Activated CD4-positive, alpha-beta T cell treated with anti-CD3 and anti-CD28 coated beads, Interleukin-2, amount 10 ng/mL, durations not matched to agents 24 days and 14 days (primary cell): ENCODE results near the gene FXYD1. TPM values are rescaled to one million over a fixed set of nuclear protein-coding genes. Genes with fewer than 3 reads are reported as not detected.
A peak's percentile ranks its signal among the peaks of the same experiment; 100 is the strongest.

ENCODE experiments used
- DNase-seq: peaks from one replicate; pipeline ENCODE4 v3.0.0; 2022
- H3K27ac Mint-ChIP-seq: one replicate; pipeline ENCODE4 v1.8.0; 2022; ENCODE audit warnings: mild to moderate bottlenecking, mixed read lengths
- H3K27me3 Mint-ChIP-seq: one replicate; pipeline ENCODE4 v1.8.0; 2022; ENCODE audit warnings: mixed read lengths
- H3K36me3 Mint-ChIP-seq: one replicate; pipeline ENCODE4 v1.8.0; 2022; ENCODE audit warnings: low read depth, mild to moderate bottlenecking, mixed read lengths
- H3K4me1 Mint-ChIP-seq: one replicate; pipeline ENCODE4 v1.8.0; 2021; ENCODE audit warnings: mixed read lengths
- H3K4me3 Mint-ChIP-seq: one replicate; pipeline ENCODE4 v1.8.0; 2022; ENCODE audit warnings: mild to moderate bottlenecking, moderate library complexity, mixed read lengths
- H3K9me3 Mint-ChIP-seq: one replicate; pipeline ENCODE4 v1.8.0; 2021; ENCODE audit warnings: mixed read lengths
- intact Hi-C: fragments of 100-400 bp; cut with micrococcal nuclease; formaldehyde crosslinking; loops from one replicate; pipeline ENCODE4 v1.15.1; 2023
- total RNA-seq: library from RNA; stranded (reverse); gene quantifications from 2 replicates; pipeline ENCODE4 v1.2.3, GENCODE V29; 2022

Gene FXYD1
- total RNA-seq, 1 donor from 2014 or later: 0.79 TPM

DNA sequence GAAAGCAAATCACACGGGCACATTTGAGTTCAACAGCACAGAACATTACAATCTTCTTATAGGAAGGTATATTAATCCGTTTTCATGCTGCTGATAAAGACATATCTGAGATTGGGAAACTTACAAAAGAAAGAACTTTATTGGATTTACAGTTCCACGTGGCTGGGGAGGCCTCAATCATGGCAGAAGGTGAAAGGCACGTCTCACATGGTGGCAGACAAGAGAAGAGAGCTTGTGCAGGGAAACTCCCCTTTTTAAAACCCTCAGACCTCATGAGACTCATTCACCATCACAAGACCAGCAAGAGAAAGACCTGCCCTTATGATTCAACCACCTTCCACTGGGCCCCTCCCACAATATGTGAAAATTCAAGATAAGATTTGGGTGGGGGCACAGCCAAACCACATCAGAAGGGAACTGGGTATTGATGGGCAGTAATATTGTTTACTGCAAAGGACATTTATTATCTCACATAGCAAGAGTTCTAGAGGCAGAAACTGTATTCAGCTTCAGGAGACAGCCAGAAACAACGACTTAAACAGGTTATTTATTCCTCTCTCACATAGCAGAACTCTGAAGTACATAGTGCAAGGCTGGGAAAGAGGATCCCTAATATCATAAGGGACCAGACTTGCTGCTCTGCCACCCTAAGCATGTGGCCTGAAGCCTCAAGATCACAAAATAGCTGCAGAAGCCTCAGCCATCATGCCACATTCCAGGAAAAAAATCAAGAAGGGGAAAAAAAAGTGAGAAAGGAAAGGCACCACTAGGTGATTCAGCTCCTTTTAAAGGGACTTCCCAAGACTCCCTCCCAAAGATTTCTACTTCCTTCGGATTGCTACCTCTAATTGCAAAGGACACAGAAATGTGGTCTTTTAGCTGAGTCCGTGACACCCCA is 39.0 kb downstream of the FXYD1 start:
- no peak overlapping the region for H3K4me3 Mint-ChIP-seq
- intact Hi-C loops: no loop called here
- no peak for DNase-seq
- no peaks in the 10 kb centered on the region for H3K9me3 Mint-ChIP-seq
- H3K4me1 Mint-ChIP-seq: peaks cover 9% of the 10 kb centered on the region
- no peaks in the 10 kb centered on the region for H3K27me3 Mint-ChIP-seq
- peaks cover 15% of the 10 kb centered on the region for H3K36me3 Mint-ChIP-seq
- H3K27ac Mint-ChIP-seq: no peak overlapping the region

DNA sequence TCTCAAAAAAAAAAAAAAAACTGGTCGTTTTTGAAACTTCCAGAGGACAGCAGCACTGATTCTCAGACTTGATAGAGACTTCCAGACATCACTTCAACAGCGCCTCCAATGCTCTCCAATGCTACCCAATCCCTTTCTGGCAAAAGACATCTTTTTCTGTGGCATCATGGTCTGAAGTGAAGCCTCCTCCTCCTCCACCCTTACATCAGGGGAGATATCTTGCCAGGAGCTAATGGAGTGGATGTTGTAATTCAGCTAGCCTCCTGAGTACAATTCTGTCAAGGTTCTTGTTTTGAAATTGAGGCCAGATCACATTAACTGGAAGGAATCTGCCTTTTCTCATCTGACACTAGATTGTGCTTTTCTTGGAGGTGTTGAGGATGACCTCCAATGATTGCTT is 40.1 kb downstream of the FXYD1 start:
- no peak overlapping the region for H3K27ac Mint-ChIP-seq
- intact Hi-C loops: no loop called here
- H3K4me3 Mint-ChIP-seq: no peak overlapping the region
- H3K27me3 Mint-ChIP-seq: no peaks in the 10 kb centered on the region
- peaks cover 6% of the 10 kb centered on the region for H3K36me3 Mint-ChIP-seq
- no peaks in the 10 kb centered on the region for H3K9me3 Mint-ChIP-seq
- H3K4me1 Mint-ChIP-seq: peaks cover 9% of the 10 kb centered on the region
- no peak for DNase-seq

- Mint-ChIP-seq H3K36me3 (peaks cover 4% of the 10 kb centered on the region), H3K9me3 (peaks cover 7% of the 10 kb centered on the region), H3K27ac (peak overlapping the region; percentile 3), H3K4me3 (peak overlapping the region; percentile 2), H3K27me3 (no peaks in the 10 kb centered on the region), H3K4me1 (peaks cover 9% of the 10 kb centered on the region)
- DNase-seq: no peak
- intact Hi-C loops: no loop called here
Observed at GRCh38 chr19:35179830-35180229, 41.2 kb downstream of the FXYD1 start.

DNA sequence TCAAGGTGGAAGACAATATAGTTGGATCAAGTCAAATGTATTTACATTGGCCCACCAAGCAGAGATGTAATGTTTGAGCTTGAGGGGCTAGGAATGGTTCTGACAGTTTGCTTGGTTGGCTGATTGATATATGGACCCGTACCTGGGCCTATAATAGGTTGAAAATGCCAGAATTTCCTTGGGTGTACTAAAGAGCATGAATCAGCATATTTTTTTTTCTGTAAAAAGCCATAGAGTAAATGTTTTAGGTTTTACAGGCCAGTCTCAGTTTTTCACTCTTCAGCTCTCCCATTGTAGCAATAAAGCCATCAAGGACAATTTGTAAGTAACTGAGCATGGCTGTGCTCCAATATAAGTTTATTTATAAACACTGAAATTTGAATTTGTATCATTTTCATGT is 42.8 kb downstream of the FXYD1 start:
- Mint-ChIP-seq H3K36me3 (peaks cover 4% of the 10 kb centered on the region), H3K4me3 (no peak overlapping the region), H3K4me1 (peaks cover 9% of the 10 kb centered on the region), H3K27me3 (no peaks in the 10 kb centered on the region), H3K9me3 (peaks cover 7% of the 10 kb centered on the region), H3K27ac (no peak overlapping the region)
- no peak for DNase-seq
- intact Hi-C loops: no loop called here

DNA sequence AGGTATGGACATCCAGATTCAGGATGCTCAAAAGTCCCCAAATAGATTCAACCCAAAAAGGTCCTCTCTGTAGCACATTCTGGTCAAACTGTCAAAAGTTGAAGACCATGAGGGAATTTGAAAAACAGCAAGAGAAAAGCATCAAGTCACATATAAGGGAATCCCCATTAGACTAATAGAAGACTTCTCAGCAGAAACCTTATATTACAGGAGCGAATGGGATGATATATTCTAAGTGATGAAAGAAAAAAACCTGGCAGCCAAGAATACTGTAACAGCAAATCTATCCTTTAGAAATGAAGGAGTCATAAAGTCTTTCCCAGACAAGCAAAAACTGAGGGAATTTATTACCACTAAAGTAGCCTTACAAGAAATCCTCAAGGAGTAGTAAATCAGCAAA is 45.6 kb downstream of the FXYD1 start:
- DNase-seq: no peak
- no peak overlapping the region for H3K4me3 Mint-ChIP-seq
- H3K27me3 Mint-ChIP-seq: peaks cover 4% of the 10 kb centered on the region
- H3K9me3 Mint-ChIP-seq: peaks cover 7% of the 10 kb centered on the region
- H3K4me1 Mint-ChIP-seq: peaks cover 4% of the 10 kb centered on the region
- no peaks in the 10 kb centered on the region for H3K36me3 Mint-ChIP-seq
- no peak overlapping the region for H3K27ac Mint-ChIP-seq
- intact Hi-C loops: no loop called here

- Mint-ChIP-seq H3K27me3 (peaks cover 6% of the 10 kb centered on the region), H3K4me1 (peaks cover under 1% of the 10 kb centered on the region), H3K27ac (no peak overlapping the region), H3K9me3 (peaks cover 7% of the 10 kb centered on the region), H3K36me3 (no peaks in the 10 kb centered on the region), H3K4me3 (no peak overlapping the region)
- no peak for DNase-seq
- intact Hi-C loops: no loop called here
Observed at GRCh38 chr19:35184884-35185283, 46.3 kb downstream of the FXYD1 start.

Other genes starting within 250 kb of the FXYD1 start
- gene ZNF30, start 211.9 kb upstream of the FXYD1 start, total RNA-seq: 3.6 and 4.4 TPM in 2 replicates
- 5.0 and 5.8 TPM in 2 replicates for gene ZNF792, start 174.6 kb upstream of the FXYD1 start, total RNA-seq
- 160 and 176 TPM in 2 replicates for gene GRAMD1A, start 138.5 kb upstream of the FXYD1 start, total RNA-seq
- 0.78 and 0.96 TPM in 2 replicates for gene SCN1B, start 108.4 kb upstream of the FXYD1 start, total RNA-seq
- 0.09 TPM in 1 of 2 replicates, not detected in the other for gene HPN, start 97.1 kb upstream of the FXYD1 start, total RNA-seq
- gene FXYD3, start 23.0 kb upstream of the FXYD1 start, total RNA-seq: not detected in 2 replicates
- gene LGI4, start 3.8 kb upstream of the FXYD1 start, total RNA-seq: 0.07 and 0.16 TPM in 2 replicates
- gene FXYD7, start 4.4 kb downstream of the FXYD1 start, total RNA-seq: 0.23 TPM in 1 of 2 replicates, not detected in the other
- gene FXYD5, start 15.9 kb downstream of the FXYD1 start, total RNA-seq: 273 and 286 TPM in 2 replicates
- not detected in 2 replicates for gene FAM187B, start 89.9 kb downstream of the FXYD1 start, total RNA-seq
- 2.2 and 2.8 TPM in 2 replicates for gene LSR, start 110.2 kb downstream of the FXYD1 start, total RNA-seq
- gene USF2, start 130.1 kb downstream of the FXYD1 start, total RNA-seq: 147 TPM in 2 replicates
- gene HAMP, start 143.7 kb downstream of the FXYD1 start, total RNA-seq: 0.40 TPM in 2 replicates
- gene MAG, start 153.3 kb downstream of the FXYD1 start, total RNA-seq: 0.17 TPM in 1 of 2 replicates, not detected in the other
- 3.4 and 4.1 TPM in 2 replicates for gene CD22, start 190.4 kb downstream of the FXYD1 start, total RNA-seq
- gene FFAR1, start 209.1 kb downstream of the FXYD1 start, total RNA-seq: 0.12 and 0.14 TPM in 2 replicates
- gene FFAR3, start 219.6 kb downstream of the FXYD1 start, total RNA-seq: 0.21 and 0.69 TPM in 2 replicates
- 0.21 TPM in 1 of 2 replicates, not detected in the other for gene GPR42, start 232.2 kb downstream of the FXYD1 start, total RNA-seq